ENCODE data around the gene GARIN5A.

DNA sequence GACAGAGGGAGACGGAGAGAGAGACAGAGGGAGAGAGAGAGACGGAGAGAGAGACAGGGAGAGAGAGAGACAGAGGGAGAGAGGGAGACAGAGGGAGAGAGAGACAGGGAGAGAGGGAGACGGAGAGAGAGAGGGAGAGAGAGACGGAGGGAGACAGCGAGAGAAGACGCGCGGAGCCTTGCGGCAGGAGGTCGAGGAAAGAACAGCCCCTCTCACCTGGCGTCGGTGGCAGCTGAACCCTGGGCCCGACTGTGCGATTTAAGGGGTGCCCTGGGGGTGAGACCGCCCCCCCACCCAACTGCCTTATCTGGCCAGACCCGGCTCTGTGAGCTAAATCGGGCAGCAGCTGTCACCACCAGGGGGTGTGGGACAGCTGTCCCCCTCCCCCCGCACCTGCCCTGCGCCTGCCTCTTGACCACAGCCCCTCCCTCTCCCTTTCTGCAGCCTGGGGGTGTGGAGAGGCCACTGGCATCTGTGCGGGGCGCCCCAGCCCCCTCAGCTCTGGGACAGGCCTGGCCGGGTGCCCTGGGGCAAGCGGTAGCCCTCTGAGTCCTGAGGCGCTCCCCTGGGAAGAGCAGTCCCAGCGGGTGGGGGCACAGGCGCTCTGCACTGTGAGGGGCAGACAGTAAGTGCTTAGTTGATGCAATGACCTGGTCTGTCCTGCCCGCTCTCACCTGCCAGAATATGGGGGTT lies 23.6 kb upstream of the GARIN5A start:
- no peak; the same call in 1 of the 2 replicates for TF ChIP-seq GATA2 (IDR thresholded peaks at IDR 0.05; ENCODE audit: low read depth, low read length)
- TF ChIP-seq GATA3 (IDR thresholded peaks at IDR 0.05; ENCODE audit: low read depth, low read length): no peak

All from SH-SY5Y (cell line).